Neuronal stem cell (in vitro differentiated cells): ENCODE results near the gene STARD3NL.
"Not testable (repeated sequence)": the region's sequence is repeated elsewhere in the genome, so short reads cannot be mapped to it uniquely, and the experiment has no call there.

Source experiments
- DNase-seq: peaks from one replicate; pipeline ENCODE4 v3.0.0-alpha.2; 2013; ENCODE audit warnings: low spot score
- H2AFZ ChIP-seq: one replicate; pipeline ENCODE4 v1.6.1; 2013; ENCODE audit warnings: mild to moderate bottlenecking, low read length, inconsistent platforms
- H2AK5ac ChIP-seq: 2 replicates; pipeline ENCODE4 v1.6.1; 2013; ENCODE audit warnings: low read depth, mild to moderate bottlenecking, inconsistent platforms, low read length, moderate library complexity, mixed read lengths
- H2BK120ac ChIP-seq: 2 replicates; pipeline ENCODE4 v1.6.1; 2013; ENCODE audit warnings: low read depth, mild to moderate bottlenecking, inconsistent platforms, low read length, moderate library complexity, mixed read lengths
- H2BK12ac ChIP-seq: one replicate; pipeline ENCODE4 v1.6.1; 2013; ENCODE audit warnings: low read length, inconsistent platforms
- H2BK15ac ChIP-seq: 2 replicates; pipeline ENCODE4 v1.6.1; 2013; ENCODE audit warnings: mild to moderate bottlenecking, low read length, inconsistent platforms, mixed read lengths
- H2BK5ac ChIP-seq: one replicate; pipeline ENCODE4 v1.6.1; 2013; ENCODE audit warnings: inconsistent platforms, mild to moderate bottlenecking, low read length, moderate library complexity
- H3K14ac ChIP-seq: one replicate; pipeline ENCODE4 v1.6.1; 2013; ENCODE audit warnings: low read length, inconsistent platforms
- H3K18ac ChIP-seq: 2 replicates; pipeline ENCODE4 v1.6.1; 2013; ENCODE audit warnings: low read length, inconsistent platforms
- H3K23ac ChIP-seq: 2 replicates; pipeline ENCODE4 v1.6.1; 2013; ENCODE audit warnings: low read depth, mild to moderate bottlenecking, mixed read lengths, low read length, inconsistent platforms; ENCODE audit not compliant: poor library complexity
- H3K27ac ChIP-seq: replicated peaks from 3 replicates; pipeline ENCODE4 v1.5.1; 2013; ENCODE audit warnings: low read length, inconsistent platforms
- H3K27me3 ChIP-seq, 3 experiments: 2 replicates each; pipeline ENCODE4 v1.6.1; 2013; ENCODE audit warnings: low read length in 3 of 3, mild to moderate bottlenecking in 2 of 3, inconsistent platforms in 1 of 3, low read depth in 1 of 3, mixed read lengths in 1 of 3, moderate library complexity in 1 of 3; ENCODE audit not compliant: control insufficient read depth in 3 of 3, insufficient read depth in 3 of 3
- H3K36me3 ChIP-seq, 2 donors: replicated peaks in 1 of 2; 2 replicates each; pipeline ENCODE4 v1.6.1; 2013; ENCODE audit warnings: low read length in 2 of 2; ENCODE audit not compliant: control insufficient read depth in 2 of 2, insufficient read depth in 2 of 2
- H3K4ac ChIP-seq: 2 replicates; pipeline ENCODE4 v1.6.1; 2013; ENCODE audit warnings: inconsistent platforms, mild to moderate bottlenecking, low read length, moderate library complexity
- H3K4me1 ChIP-seq, 2 donors: 1 replicate in 1 of 2; 2 replicates in 1 of 2; pipeline ENCODE4 v1.6.1; 2013; ENCODE audit warnings: low read length in 2 of 2, low read depth in 1 of 2; ENCODE audit not compliant: control insufficient read depth in 2 of 2, insufficient read depth in 1 of 2
- H3K4me2 ChIP-seq: one replicate; pipeline ENCODE4 v1.6.1; 2013; ENCODE audit warnings: mild to moderate bottlenecking, low read length, inconsistent platforms; ENCODE audit not compliant: insufficient read depth, poor library complexity, severe bottlenecking
- H3K4me3 ChIP-seq, 2 donors: 2 replicates each; pipeline ENCODE4 v1.5.1; 2013; ENCODE audit warnings: low read length in 2 of 2, mild to moderate bottlenecking in 2 of 2, inconsistent platforms in 1 of 2, moderate library complexity in 1 of 2
- H3K79me1 ChIP-seq: one replicate; pipeline ENCODE4 v1.6.1; 2013; ENCODE audit warnings: low read depth, mild to moderate bottlenecking, inconsistent platforms, low read length, moderate library complexity
- H3K9ac ChIP-seq: one replicate; pipeline ENCODE4 v1.6.1; 2013; ENCODE audit warnings: mild to moderate bottlenecking, low read depth, low read length, inconsistent platforms; ENCODE audit not compliant: poor library complexity
- H3K9me3 ChIP-seq, 2 donors: replicated peaks in 1 of 2; 2 replicates each; pipeline versions ENCODE3 to v1.6.1; 2013; ENCODE audit warnings: low read length in 2 of 2, mild to moderate bottlenecking in 2 of 2, inconsistent platforms in 1 of 2, low read depth in 1 of 2, mixed read lengths in 1 of 2, moderate library complexity in 1 of 2; ENCODE audit not compliant: control insufficient read depth in 2 of 2, insufficient read depth in 1 of 2
- H4K8ac ChIP-seq: one replicate; pipeline ENCODE4 v1.6.1; 2013; ENCODE audit warnings: low read depth, mild to moderate bottlenecking, inconsistent platforms, low read length, moderate library complexity
- H4K91ac ChIP-seq: one replicate; pipeline ENCODE4 v1.6.1; 2013; ENCODE audit warnings: low read length, low read depth, mild to moderate bottlenecking, inconsistent platforms; ENCODE audit not compliant: poor library complexity
- WGBS, 2 donors: extraction: QIAGEN DNeasy Blood & Tissue Kit; methylation state at CpG; one replicate each; pipeline ENCODE4 v1.1.7; 2013; ENCODE audit warnings: missing lambda C conversion rate in 2 of 2, mixed read lengths in 1 of 2; ENCODE audit not compliant: insufficient read length in 2 of 2, insufficient replicate concordance in 1 of 2; ENCODE audit errors: extremely low coverage in 2 of 2; 5-methylcytosine and 5-hydroxymethylcytosine counted together

Gene STARD3NL

GRCh38 chr7:38262026-38262425, 84.0 kb downstream of the STARD3NL start:
- not testable (repeated sequence) for H3K79me1 ChIP-seq, H2BK12ac ChIP-seq, H2AK5ac ChIP-seq, H3K4me1 ChIP-seq, H3K36me3 ChIP-seq, H3K4me3 ChIP-seq, H3K14ac ChIP-seq, H2BK5ac ChIP-seq, H4K8ac ChIP-seq, H3K27ac ChIP-seq, H3K4me2 ChIP-seq, H3K27me3 ChIP-seq, H3K18ac ChIP-seq, H3K9ac ChIP-seq, DNase-seq, H2AFZ ChIP-seq, H2BK120ac ChIP-seq, H2BK15ac ChIP-seq, H3K23ac ChIP-seq, H3K9me3 ChIP-seq, H4K91ac ChIP-seq, H3K4ac ChIP-seq
- no CpG with 5 or more reads among the region's 2 CpGs for WGBS, 2 donors

DNA sequence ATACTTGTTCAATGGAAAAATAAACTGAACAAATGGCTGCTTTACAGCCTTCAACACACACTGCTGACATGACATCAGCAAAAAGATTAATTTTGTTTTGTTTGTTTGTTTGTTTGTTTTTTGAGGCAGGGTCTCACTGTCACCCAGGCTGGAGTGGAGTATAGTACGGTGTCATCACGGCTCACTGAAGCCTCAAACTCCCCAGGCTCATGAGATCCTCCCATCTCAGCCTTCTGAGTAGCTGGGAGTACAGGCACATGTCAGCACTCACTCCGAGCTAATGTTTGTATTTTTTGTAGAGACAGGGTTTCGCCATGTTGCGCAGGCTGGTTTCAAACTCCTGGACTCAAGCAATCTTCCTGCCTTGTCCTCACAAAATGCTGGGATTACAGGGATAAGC, 84.5 kb downstream of the STARD3NL start:
- Histone ChIP-seq H3K4me3 (no peak overlapping the region), H2BK120ac (no peak overlapping the region), H3K4me1 (no peaks in the 10 kb centered on the region), H3K36me3 (no peaks in the 10 kb centered on the region), H4K8ac (no peak overlapping the region), H3K27me3 (no peaks in the 10 kb centered on the region), H3K14ac (no peak overlapping the region), H2AK5ac (no peak overlapping the region), H3K4ac (no peak overlapping the region), H2BK5ac (no peak overlapping the region), H3K18ac (no peak overlapping the region), H3K4me2 (no peak overlapping the region), H3K9ac (no peak overlapping the region), H3K23ac (no peak overlapping the region), H2AFZ (no peak overlapping the region), H3K27ac (no peak overlapping the region), H3K79me1 (no peaks in the 10 kb centered on the region), H4K91ac (no peak overlapping the region), H3K9me3 (no peaks in the 10 kb centered on the region), H2BK12ac (no peak overlapping the region), H2BK15ac (no peak overlapping the region)
- DNase-seq, result no peak
- WGBS, 2 donors, result no CpG with 5 or more reads among the region's 5 CpGs

DNA sequence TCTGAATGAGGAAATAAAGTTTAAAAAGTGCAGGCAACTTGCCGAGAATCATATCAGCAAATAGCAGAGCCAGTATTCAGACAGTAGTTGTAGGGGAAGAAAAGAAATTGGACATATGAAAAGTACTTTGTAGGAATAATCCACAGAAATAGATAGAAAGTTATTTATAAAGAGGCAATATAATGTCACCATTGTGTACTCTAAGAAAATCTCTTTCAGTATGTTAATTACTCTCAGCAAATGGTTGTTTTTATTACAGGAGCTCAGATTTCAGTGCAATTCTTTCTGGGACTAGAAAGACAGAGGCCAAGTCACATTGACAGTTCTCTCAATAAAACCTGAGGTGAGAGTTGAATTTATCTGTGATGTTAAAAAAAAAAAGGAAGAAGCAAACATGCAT, 85.2 kb downstream of the STARD3NL start:
- not testable (repeated sequence) for H3K9me3 ChIP-seq, H2BK120ac ChIP-seq, H3K36me3 ChIP-seq, H3K4me3 ChIP-seq, DNase-seq, H4K91ac ChIP-seq, H3K27ac ChIP-seq, H4K8ac ChIP-seq, H3K18ac ChIP-seq, H3K4ac ChIP-seq, H2BK12ac ChIP-seq, H3K4me1 ChIP-seq, H3K79me1 ChIP-seq, H3K4me2 ChIP-seq, H2BK15ac ChIP-seq, H2AK5ac ChIP-seq, H2BK5ac ChIP-seq, H2AFZ ChIP-seq, H3K9ac ChIP-seq, H3K14ac ChIP-seq, H3K23ac ChIP-seq, H3K27me3 ChIP-seq
- WGBS, 2 donors, result no CpG with 5 or more reads among the region's 1 CpG

GRCh38 chr7:38264602-38265001, 86.6 kb downstream of the STARD3NL start:
- not testable (repeated sequence) for H4K91ac ChIP-seq, H2BK12ac ChIP-seq, H3K4ac ChIP-seq, H3K9ac ChIP-seq, H2BK15ac ChIP-seq, H3K4me2 ChIP-seq, H3K36me3 ChIP-seq, H2BK120ac ChIP-seq, H3K27ac ChIP-seq, H2AK5ac ChIP-seq, DNase-seq, H3K18ac ChIP-seq, H3K4me1 ChIP-seq, H3K4me3 ChIP-seq, H2AFZ ChIP-seq, H3K23ac ChIP-seq, H3K79me1 ChIP-seq, H3K14ac ChIP-seq, H4K8ac ChIP-seq, H3K27me3 ChIP-seq, H3K9me3 ChIP-seq, H2BK5ac ChIP-seq
- WGBS, 2 donors, result no CpG with 5 or more reads among the region's 1 CpG
